ENCODE measurements around the gene USP36. TPM values are rescaled to one million over a fixed set of nuclear protein-coding genes. Genes with fewer than 3 reads are reported as not detected.

The USP36 gene
- total RNA-seq, 1 experiment from 2014 or later = 113 TPM

DNA sequence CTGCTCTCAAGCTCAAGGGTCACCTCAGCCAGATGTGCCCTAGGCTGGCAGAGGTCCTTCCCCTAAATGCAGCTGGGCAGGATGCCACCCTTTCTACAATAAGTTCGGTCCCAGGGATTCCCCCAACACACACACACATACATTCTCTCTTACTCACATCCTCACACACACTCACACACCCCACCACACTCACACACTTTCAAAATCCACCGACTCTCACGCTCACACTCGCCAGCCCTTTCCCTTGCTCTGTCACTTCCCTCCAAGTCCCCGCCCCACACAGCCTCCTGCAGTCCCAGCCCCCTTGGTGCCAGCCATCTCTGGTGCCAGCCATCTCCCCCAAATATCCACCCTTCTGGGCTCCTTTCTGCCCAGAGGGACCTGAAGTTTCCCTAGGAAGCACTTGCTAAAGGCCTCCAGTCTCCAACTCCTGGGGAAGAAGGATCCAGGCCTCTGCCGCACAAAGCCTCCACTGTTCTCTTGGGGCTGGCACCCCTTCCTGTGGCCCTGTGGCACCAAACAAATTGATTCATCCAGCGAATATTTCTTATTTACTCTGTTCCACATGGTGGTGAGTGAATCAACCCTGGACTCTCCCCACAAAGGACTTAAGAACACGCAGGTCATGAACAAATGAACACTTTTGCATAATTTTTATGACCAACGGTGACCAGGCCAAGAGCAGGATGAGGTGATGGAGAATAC lies 3.8 kb upstream of the USP36 start:
- no TSS peak for BruUV-seq (replicated peaks)
- intact Hi-C loops (cut with micrococcal nuclease; ENCODE audit: unreplicated experiment) = no loop called here

DNA sequence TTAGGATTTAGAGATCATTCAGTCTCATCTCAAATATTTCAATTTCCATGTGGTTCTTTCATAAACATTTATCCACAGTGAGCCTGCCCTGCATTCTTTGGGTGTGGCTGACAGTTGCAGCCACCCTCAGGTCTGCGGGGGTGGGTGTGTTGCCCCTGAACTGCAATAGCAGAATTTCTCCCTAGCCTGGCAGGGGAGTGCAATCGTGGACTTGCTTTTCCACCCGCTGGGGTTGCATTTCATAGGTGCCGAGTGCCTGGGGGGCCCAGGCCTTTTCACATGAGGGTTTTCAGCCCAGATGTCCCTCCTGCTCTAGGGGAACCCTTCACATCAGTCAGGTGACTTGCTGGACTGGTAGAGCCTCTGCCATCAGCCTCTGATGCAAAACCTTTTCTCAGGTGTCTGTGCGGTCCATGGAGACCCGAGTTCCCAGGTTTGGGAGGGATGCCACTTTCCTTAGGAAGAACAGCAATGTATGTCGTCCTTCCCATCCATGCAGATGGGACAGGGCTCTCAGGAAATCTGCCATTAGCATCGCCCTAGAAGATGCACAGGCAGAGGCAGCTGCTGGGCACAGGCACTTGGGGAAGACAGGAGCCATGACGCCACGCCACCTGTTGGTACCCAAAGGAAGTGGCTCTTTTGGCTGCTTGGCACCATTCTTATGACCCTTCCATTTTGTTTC lies 2.4 kb upstream of the USP36 start:
- no peak for ATAC-seq
- Histone ChIP-seq H3K9me3 (ENCODE audit: control insufficient read depth, insufficient read depth, low read depth, low read length) (no peaks in the 10 kb centered on the region), H3K36me3 (ENCODE audit: control insufficient read depth, insufficient read depth, low read length) (peaks cover 10% of the 10 kb centered on the region; the same call in 1 of the 2 replicates), H3K4me3 (ENCODE audit: low read depth in 2 of 2, low read length in 2 of 2) (no peak overlapping the region), H3K4me1 (ENCODE audit: control insufficient read depth, insufficient read depth, low read length) (peaks cover 21% of the 10 kb centered on the region), H3K27ac (ENCODE audit: low read length) (no peak overlapping the region; the same call in 1 of the 2 replicates), H3K27me3 (ENCODE audit: control insufficient read depth, insufficient read depth, low read length) (no peaks in the 10 kb centered on the region)
- TF ChIP-seq, protein P1, sequence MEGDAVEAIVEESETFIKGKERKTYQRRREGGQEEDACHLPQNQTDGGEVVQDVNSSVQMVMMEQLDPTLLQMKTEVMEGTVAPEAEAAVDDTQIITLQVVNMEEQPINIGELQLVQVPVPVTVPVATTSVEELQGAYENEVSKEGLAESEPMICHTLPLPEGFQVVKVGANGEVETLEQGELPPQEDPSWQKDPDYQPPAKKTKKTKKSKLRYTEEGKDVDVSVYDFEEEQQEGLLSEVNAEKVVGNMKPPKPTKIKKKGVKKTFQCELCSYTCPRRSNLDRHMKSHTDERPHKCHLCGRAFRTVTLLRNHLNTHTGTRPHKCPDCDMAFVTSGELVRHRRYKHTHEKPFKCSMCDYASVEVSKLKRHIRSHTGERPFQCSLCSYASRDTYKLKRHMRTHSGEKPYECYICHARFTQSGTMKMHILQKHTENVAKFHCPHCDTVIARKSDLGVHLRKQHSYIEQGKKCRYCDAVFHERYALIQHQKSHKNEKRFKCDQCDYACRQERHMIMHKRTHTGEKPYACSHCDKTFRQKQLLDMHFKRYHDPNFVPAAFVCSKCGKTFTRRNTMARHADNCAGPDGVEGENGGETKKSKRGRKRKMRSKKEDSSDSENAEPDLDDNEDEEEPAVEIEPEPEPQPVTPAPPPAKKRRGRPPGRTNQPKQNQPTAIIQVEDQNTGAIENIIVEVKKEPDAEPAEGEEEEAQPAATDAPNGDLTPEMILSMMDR (IDR thresholded peaks at IDR 0.05) = peak; percentile 91
- TF ChIP-seq TCF7L2 (IDR thresholded peaks at IDR 0.05; ENCODE audit: low read depth, low read length) (no peak), POLR2AphosphoS5 (IDR thresholded peaks at IDR 0.05; ENCODE audit: low read depth, low read length) (no peak), SIN3A (IDR thresholded peaks at IDR 0.05; ENCODE audit: borderline replicate concordance, insufficient read depth, low read depth, low read length) (no peak)
- TF ChIP-seq, protein P2, sequence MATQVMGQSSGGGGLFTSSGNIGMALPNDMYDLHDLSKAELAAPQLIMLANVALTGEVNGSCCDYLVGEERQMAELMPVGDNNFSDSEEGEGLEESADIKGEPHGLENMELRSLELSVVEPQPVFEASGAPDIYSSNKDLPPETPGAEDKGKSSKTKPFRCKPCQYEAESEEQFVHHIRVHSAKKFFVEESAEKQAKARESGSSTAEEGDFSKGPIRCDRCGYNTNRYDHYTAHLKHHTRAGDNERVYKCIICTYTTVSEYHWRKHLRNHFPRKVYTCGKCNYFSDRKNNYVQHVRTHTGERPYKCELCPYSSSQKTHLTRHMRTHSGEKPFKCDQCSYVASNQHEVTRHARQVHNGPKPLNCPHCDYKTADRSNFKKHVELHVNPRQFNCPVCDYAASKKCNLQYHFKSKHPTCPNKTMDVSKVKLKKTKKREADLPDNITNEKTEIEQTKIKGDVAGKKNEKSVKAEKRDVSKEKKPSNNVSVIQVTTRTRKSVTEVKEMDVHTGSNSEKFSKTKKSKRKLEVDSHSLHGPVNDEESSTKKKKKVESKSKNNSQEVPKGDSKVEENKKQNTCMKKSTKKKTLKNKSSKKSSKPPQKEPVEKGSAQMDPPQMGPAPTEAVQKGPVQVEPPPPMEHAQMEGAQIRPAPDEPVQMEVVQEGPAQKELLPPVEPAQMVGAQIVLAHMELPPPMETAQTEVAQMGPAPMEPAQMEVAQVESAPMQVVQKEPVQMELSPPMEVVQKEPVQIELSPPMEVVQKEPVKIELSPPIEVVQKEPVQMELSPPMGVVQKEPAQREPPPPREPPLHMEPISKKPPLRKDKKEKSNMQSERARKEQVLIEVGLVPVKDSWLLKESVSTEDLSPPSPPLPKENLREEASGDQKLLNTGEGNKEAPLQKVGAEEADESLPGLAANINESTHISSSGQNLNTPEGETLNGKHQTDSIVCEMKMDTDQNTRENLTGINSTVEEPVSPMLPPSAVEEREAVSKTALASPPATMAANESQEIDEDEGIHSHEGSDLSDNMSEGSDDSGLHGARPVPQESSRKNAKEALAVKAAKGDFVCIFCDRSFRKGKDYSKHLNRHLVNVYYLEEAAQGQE (IDR thresholded peaks at IDR 0.05; ENCODE audit: insufficient read depth in 1 of 2, low read depth in 2 of 2, low read length in 1 of 2) = no peak
- peak; percentile 45 for DNase-seq (ENCODE audit: low read depth, low spot score)
- in situ Hi-C loops (cut with HindIII; ENCODE audit: low pct_unique_long_range_greater_than_20kb, low sequenced_read_pairs) (loop anchor here (25.0 kb wide), 1 partner anchor 356 kb away; no protein-coding TSS in a partner anchor), intact Hi-C loops (cut with micrococcal nuclease; ENCODE audit: unreplicated experiment) (no loop called here)
- BruUV-seq (replicated peaks) = no TSS peak
- ChIA-PET POLR2A (no interaction called here), CTCF (interaction anchor here (0.7 kb wide), 1 partner anchor 135 kb away, joined by 3 read pairs; no protein-coding TSS in a partner anchor)

More for the DNA sequence above, 3.8 kb upstream of the USP36 start:
- Histone ChIP-seq H3K4me1 (ENCODE audit: control insufficient read depth, insufficient read depth, low read length) (peaks cover 11% of the 10 kb centered on the region), H3K4me3 (ENCODE audit: low read depth in 2 of 2, low read length in 2 of 2) (no peak overlapping the region), H3K9me3 (ENCODE audit: control insufficient read depth, insufficient read depth, low read depth, low read length) (no peaks in the 10 kb centered on the region), H3K36me3 (ENCODE audit: control insufficient read depth, insufficient read depth, low read length) (peaks cover 10% of the 10 kb centered on the region; the same call in 1 of the 2 replicates), H3K27me3 (ENCODE audit: control insufficient read depth, insufficient read depth, low read length) (no peaks in the 10 kb centered on the region), H3K27ac (ENCODE audit: low read length) (no peak overlapping the region)
- DNase-seq (ENCODE audit: low read depth, low spot score) = no peak
- in situ Hi-C loops (cut with HindIII; ENCODE audit: low pct_unique_long_range_greater_than_20kb, low sequenced_read_pairs) = loop anchor here (25.0 kb wide), 1 partner anchor 357 kb away; no protein-coding TSS in a partner anchor
- ChIA-PET POLR2A (no interaction called here), CTCF (interaction anchor here (0.7 kb wide), 1 partner anchor 1763 kb away, joined by 3 read pairs; no protein-coding TSS in a partner anchor)
- ATAC-seq = no peak
- TF ChIP-seq POLR2AphosphoS5 (IDR thresholded peaks at IDR 0.05; ENCODE audit: low read depth, low read length) (no peak), TCF7L2 (IDR thresholded peaks at IDR 0.05; ENCODE audit: low read depth, low read length) (no peak), SIN3A (IDR thresholded peaks at IDR 0.05; ENCODE audit: borderline replicate concordance, insufficient read depth, low read depth, low read length) (no peak)
- TF ChIP-seq, protein P2 (IDR thresholded peaks at IDR 0.05; ENCODE audit: insufficient read depth in 1 of 2, low read depth in 2 of 2, low read length in 1 of 2) = no peak
- TF ChIP-seq, protein P1 (IDR thresholded peaks at IDR 0.05) = no peak
